Testis (tissue), 3 donors: ENCODE measurements around the gene HSPG2. TPM values are rescaled to one million over a fixed set of nuclear protein-coding genes. Genes with fewer than 3 reads are reported as not detected.

Experiments used
- DNase-seq: peaks from one replicate; pipeline ENCODE4 v3.0.0-alpha.2; 2019
- H3K27ac ChIP-seq, 2 donors: fragments of 200-600 bp; sonication (generic); one replicate each; pipeline ENCODE4 v1.5.1; 2019
- H3K27me3 ChIP-seq: fragments of 200-600 bp; sonication (generic); one replicate; pipeline ENCODE4 v1.5.1; 2019
- H3K36me3 ChIP-seq: fragments of 200-600 bp; sonication (generic); one replicate; pipeline ENCODE4 v1.5.1; 2017; ENCODE audit warnings: low read depth; ENCODE audit errors: missing control alignments
- H3K4me1 ChIP-seq: fragments of 200-600 bp; sonication (generic); one replicate; pipeline ENCODE4 v1.5.1; 2019
- H3K4me3 ChIP-seq, 2 donors: fragments of 200-600 bp; sonication (generic); one replicate each; pipeline ENCODE4 v1.5.1; 2017 to 2019
- H3K9me3 ChIP-seq: fragments of 200-600 bp; sonication (generic); one replicate; pipeline ENCODE4 v1.5.1; 2017
- POLR2A ChIP-seq: fragments of 450-650 bp; IDR thresholded peaks from one replicate; pipeline ENCODE4 v1.6.1; 2017; ENCODE audit warnings: antibody characterized with exemption, mild to moderate bottlenecking, moderate library complexity
- WGBS, 2 donors: methylation state at CpG; one replicate each; pipeline ENCODE4 v1.1.5; 2018; 5-methylcytosine and 5-hydroxymethylcytosine counted together
- intact Hi-C: fragments of 100-400 bp; cut with DNase I; formaldehyde crosslinking; loops from one replicate; pipeline ENCODE4 v1.15.1; 2023; ENCODE audit warnings: low total_unique reads
- polyA plus RNA-seq: library from polyadenylated mRNA; stranded (reverse); fragments of 350-450 nt; fragmentation: Illumina TruSeq; extraction: RNeasy Lipid Tissue Mini Kit (QIAGEN cat#74804); gene quantifications from one replicate; pipeline ENCODE4 v1.2.3, GENCODE V29; 2014; ENCODE audit warnings: low read depth, low replicate concordance; ENCODE audit not compliant: insufficient read depth
- total RNA-seq, 2 donors: library from RNA; depleted of rRNA; stranded (reverse); fragments of >200 nt; gene quantifications; one replicate each; pipeline ENCODE4 v1.2.3, GENCODE V29; 2016
- TF ChIP-seq, protein P1 (sequence below), 3 experiments: fragments of 450-650 bp in 2 of 3; fragments of 200-600 bp in 1 of 3; sonication (generic) in 1 of 3; IDR thresholded peaks; one replicate each; pipeline ENCODE4 v1.5.1; 2016 to 2019; ENCODE audit warnings: antibody characterized with exemption in 3 of 3, mild to moderate bottlenecking in 2 of 3, moderate library complexity in 1 of 3

HSPG2 gene
- total and polyA plus RNA-seq, 3 donors from 2014 or later: 51.8 to 72.1 (median 54.2) TPM

DNA sequence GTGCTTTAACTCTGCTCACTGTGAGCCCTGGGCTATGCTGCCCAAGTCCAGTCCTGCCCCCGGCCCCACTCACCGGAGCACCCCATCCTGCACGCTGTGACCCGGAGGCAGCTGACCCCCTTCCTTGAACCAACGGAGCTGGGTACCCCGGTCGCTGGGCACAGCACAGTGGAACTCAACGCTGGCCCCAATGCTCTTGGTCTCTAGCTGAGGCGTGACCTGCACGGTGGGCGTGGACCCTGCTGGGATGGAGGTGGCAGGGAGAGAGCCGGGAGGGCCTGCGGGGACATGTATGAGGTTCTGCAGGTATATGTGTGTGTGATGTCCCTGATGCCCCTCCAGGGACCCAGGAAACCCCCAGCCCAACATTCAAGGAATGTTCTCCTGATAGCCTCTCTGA is 100.4 kb downstream of the HSPG2 start:
- TF ChIP-seq POLR2A: no peak
- TF ChIP-seq, protein P1, sequence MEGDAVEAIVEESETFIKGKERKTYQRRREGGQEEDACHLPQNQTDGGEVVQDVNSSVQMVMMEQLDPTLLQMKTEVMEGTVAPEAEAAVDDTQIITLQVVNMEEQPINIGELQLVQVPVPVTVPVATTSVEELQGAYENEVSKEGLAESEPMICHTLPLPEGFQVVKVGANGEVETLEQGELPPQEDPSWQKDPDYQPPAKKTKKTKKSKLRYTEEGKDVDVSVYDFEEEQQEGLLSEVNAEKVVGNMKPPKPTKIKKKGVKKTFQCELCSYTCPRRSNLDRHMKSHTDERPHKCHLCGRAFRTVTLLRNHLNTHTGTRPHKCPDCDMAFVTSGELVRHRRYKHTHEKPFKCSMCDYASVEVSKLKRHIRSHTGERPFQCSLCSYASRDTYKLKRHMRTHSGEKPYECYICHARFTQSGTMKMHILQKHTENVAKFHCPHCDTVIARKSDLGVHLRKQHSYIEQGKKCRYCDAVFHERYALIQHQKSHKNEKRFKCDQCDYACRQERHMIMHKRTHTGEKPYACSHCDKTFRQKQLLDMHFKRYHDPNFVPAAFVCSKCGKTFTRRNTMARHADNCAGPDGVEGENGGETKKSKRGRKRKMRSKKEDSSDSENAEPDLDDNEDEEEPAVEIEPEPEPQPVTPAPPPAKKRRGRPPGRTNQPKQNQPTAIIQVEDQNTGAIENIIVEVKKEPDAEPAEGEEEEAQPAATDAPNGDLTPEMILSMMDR (IDR thresholded peaks at IDR 0.05): no peak
- H3K9me3 ChIP-seq: no peaks in the 10 kb centered on the region
- 97 to 100% methylated on average over 9 to 11 of the region's 13 CpGs for WGBS, 2 donors
- H3K27ac ChIP-seq: no peak overlapping the region
- H3K4me1 ChIP-seq: no peaks in the 10 kb centered on the region
- intact Hi-C loops: no loop called here
- H3K4me3 ChIP-seq: no peak overlapping the region
- H3K27me3 ChIP-seq: no peaks in the 10 kb centered on the region
- H3K36me3 ChIP-seq: no peaks in the 10 kb centered on the region
- no peak for DNase-seq

DNA sequence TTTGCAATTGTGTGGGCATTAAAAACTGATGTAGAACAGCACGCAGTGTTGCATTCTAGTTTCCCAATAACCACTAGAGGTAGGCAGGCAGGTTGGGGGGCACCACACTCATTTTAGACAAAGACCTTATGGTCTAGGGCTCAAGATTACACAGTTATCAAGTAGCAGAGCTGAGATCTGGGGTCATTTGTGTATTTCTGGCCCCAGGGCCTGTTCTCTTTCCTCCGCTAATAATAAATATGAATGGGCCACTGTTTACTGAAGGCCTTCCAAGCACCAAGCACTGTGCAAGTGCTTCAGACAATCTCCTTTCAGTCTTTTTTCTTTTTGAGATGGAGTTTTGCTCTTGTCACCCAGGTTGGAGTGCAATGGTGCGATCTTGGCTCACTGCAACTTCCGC is 101.1 kb downstream of the HSPG2 start:
- 94 to 98% methylated on average over 4 of the region's 4 CpGs for WGBS, 2 donors
- Histone ChIP-seq H3K4me3 (no peak overlapping the region), H3K27ac (no peak overlapping the region), H3K27me3 (no peaks in the 10 kb centered on the region), H3K36me3 (no peaks in the 10 kb centered on the region), H3K9me3 (no peaks in the 10 kb centered on the region), H3K4me1 (no peaks in the 10 kb centered on the region)
- no peak for TF ChIP-seq POLR2A
- TF ChIP-seq, protein P1 (IDR thresholded peaks at IDR 0.05): no peak
- intact Hi-C loops: no loop called here
- DNase-seq: no peak

DNA sequence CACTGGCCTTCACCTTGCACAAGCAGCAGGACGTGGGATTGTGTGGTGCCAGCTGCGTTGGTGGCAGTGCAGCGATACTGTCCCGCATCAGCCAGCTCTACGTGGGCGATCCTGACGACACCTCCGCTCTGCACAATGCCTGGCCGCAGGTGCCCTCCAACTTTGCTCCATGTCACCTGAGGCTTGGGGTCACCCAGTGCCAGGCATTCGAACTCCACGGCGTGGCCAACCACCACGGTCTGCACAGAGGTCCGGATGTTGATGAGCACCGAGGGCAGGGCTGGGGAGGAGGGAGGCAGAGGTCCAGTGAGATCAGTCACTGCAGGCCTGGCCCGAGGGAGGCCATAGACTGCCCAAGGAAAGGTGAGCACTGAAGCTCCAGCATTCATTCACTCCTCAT is 102.4 kb downstream of the HSPG2 start:
- 93 to 98% methylated on average over 9 to 16 of the region's 16 CpGs for WGBS, 2 donors
- Histone ChIP-seq H3K27me3 (no peaks in the 10 kb centered on the region), H3K4me3 (no peak overlapping the region), H3K9me3 (no peaks in the 10 kb centered on the region), H3K36me3 (no peaks in the 10 kb centered on the region), H3K4me1 (no peaks in the 10 kb centered on the region), H3K27ac (no peak overlapping the region)
- TF ChIP-seq, protein P1 (IDR thresholded peaks at IDR 0.05): no peak
- no peak for TF ChIP-seq POLR2A
- intact Hi-C loops: no loop called here
- no peak for DNase-seq

DNA sequence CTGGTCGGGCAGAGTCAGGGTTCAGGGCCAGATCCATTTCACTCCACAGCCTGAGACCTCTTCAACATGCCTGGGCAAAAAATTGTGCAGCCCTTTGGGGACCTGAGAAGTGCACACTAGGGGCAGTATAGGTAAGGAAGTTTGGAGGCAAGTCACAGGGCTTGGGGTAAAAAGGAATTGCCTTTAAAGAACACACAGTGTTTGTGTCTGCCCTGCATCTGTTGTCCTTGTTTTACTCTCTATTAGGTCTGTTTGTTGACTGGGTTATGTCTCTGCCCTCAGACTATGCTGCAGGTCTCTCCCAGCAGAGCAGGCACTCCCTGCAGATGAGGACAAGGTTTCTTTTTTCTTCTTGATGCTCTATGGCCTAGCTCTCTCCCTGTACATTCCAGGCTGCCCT is 103.0 kb downstream of the HSPG2 start:
- Histone ChIP-seq H3K27me3 (no peaks in the 10 kb centered on the region), H3K4me1 (no peaks in the 10 kb centered on the region), H3K4me3 (no peak overlapping the region), H3K27ac (no peak overlapping the region), H3K9me3 (no peaks in the 10 kb centered on the region), H3K36me3 (no peaks in the 10 kb centered on the region)
- DNase-seq: no peak
- intact Hi-C loops: no loop called here
- TF ChIP-seq POLR2A: no peak
- TF ChIP-seq, protein P1 (IDR thresholded peaks at IDR 0.05): no peak
- 94% methylated on average over 1 of the region's 1 CpG; no CpG with 5 or more reads in 1 of the 2 donors for WGBS, 2 donors

DNA sequence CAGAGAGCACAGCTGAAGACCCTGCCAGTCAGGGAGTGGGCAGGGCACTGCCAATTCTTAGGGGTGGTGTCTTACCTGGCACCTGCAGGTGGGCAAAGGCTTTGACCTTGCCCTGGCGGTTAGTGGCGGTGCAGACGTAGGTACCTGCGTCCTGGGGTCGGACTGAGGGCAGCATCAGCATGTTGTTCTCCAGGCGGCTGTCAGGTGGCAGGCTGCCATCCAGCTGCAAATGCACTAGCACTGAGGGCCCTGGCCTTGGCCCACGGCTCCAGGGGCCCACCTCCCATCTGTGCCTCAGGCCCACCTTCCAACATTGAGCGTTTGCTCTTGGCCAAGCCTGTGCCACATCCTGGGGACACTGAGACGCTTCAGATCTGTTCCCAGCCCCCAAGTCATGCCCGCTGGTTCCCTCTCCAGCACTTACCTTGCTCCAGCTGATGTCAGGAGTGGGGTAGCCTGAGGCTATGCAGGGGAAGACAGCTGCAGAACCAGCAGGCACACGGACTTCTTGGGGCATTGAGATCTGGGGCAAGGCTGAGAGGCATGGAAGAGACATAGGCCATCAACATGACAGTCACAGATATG is 103.6 kb downstream of the HSPG2 start:
- H3K27me3 ChIP-seq: no peaks in the 10 kb centered on the region
- H3K36me3 ChIP-seq: no peaks in the 10 kb centered on the region
- no peaks in the 10 kb centered on the region for H3K9me3 ChIP-seq
- intact Hi-C loops: no loop called here
- no peaks in the 10 kb centered on the region for H3K4me1 ChIP-seq
- no peak overlapping the region for H3K27ac ChIP-seq
- no peak for DNase-seq
- no peak overlapping the region for H3K4me3 ChIP-seq
- WGBS, 2 donors: 90 to 93% methylated on average over 2 to 11 of the region's 11 CpGs
- no peak for TF ChIP-seq POLR2A
- TF ChIP-seq, protein P1 (IDR thresholded peaks at IDR 0.05): no peak
